ENCODE results near the gene STAP1. TPM values are rescaled to one million over a fixed set of nuclear protein-coding genes. Genes with fewer than 3 reads are reported as not detected.

The STAP1 gene
- polyA plus RNA-seq, 1 of the 3 experiments (the other 2 are of a cell fraction), result not detected

DNA sequence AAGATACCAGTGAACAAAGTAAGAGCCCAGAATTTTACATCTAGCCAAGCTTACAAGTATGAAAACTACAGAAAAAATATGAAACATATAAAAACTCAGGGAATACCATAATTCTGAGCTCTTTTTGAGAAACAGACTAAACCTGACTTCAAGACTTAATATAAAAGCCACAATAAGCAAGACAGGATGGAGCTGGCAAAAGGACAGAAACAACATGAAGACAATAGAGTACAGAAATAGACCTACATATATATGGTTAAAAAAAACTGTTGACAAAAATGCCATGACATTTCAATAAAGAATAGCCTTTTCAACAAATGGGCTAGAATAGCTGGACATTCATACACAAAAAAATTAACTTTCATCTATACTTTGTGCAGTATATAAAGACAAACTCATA lies 93.0 kb downstream of the STAP1 start (continued):
- TF ChIP-seq, protein P1, sequence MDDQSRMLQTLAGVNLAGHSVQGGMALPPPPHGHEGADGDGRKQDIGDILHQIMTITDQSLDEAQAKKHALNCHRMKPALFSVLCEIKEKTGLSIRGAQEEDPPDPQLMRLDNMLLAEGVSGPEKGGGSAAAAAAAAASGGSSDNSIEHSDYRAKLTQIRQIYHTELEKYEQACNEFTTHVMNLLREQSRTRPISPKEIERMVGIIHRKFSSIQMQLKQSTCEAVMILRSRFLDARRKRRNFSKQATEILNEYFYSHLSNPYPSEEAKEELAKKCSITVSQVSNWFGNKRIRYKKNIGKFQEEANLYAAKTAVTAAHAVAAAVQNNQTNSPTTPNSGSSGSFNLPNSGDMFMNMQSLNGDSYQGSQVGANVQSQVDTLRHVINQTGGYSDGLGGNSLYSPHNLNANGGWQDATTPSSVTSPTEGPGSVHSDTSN (IDR thresholded peaks at IDR 0.05), result no peak
- TF ChIP-seq CHD2 (IDR thresholded peaks at IDR 0.05; ENCODE audit: low read length, partially characterized antibody) (no peak), RFX5 (IDR thresholded peaks at IDR 0.05; ENCODE audit: low read length) (no peak)

Small RNA genes lying within 50 kb of the gene (small RNA-seq; reads per million reads assigned to genes)
- 0 reads per million in 7 experiments for gene AC096720.1

Other genes with a start within 250 kb of the STAP1 start
- 2.2 and 2.8 TPM in 2 replicates for gene CENPC, start 13.2 kb upstream of the STAP1 start, polyA plus RNA-seq (2012; rRNA removed)
- 50.6 and 51.0 TPM in 2 replicates for gene UBA6, start 142.4 kb downstream of the STAP1 start, polyA plus RNA-seq (2012; rRNA removed)
- 0.02 and 0.06 TPM in 2 replicates for gene GNRHR, start 195.7 kb downstream of the STAP1 start, polyA plus RNA-seq (2012; rRNA removed)

All from SK-N-SH (cell line).